Endothelial cell of umbilical vein (primary cell): Measurements from ENCODE around the gene C19orf25.

ENCODE experiments used
- FOS ChIP-seq: IDR thresholded peaks from 2 replicates; pipeline ENCODE4 v1.6.1; 2011; ENCODE audit warnings: mild to moderate bottlenecking, low read length, moderate library complexity, borderline replicate concordance; ENCODE audit not compliant: insufficient read depth
- POLR2AphosphoS5 ChIP-seq: IDR thresholded peaks from 2 replicates; pipeline ENCODE4 v1.6.1; 2012; ENCODE audit warnings: low read depth, mild to moderate bottlenecking, control low read depth, low read length, moderate library complexity; ENCODE audit not compliant: insufficient read depth
- TF ChIP-seq, protein P1 (sequence below), 2 donors: IDR thresholded peaks; 1 replicate in 1 of 2; 2 replicates in 1 of 2; pipeline ENCODE4 v1.5.1; 2011; ENCODE audit warnings: low read length in 2 of 2, mild to moderate bottlenecking in 2 of 2, moderate library complexity in 2 of 2, control low read depth in 1 of 2, inconsistent platforms in 1 of 2, low read depth in 1 of 2; ENCODE audit not compliant: insufficient read depth in 1 of 2; ENCODE audit errors: extremely low read depth in 1 of 2

GRCh38 chr19:1472231-1473084 is 6.6 kb downstream of the C19orf25 start:
- TF ChIP-seq, protein P1, sequence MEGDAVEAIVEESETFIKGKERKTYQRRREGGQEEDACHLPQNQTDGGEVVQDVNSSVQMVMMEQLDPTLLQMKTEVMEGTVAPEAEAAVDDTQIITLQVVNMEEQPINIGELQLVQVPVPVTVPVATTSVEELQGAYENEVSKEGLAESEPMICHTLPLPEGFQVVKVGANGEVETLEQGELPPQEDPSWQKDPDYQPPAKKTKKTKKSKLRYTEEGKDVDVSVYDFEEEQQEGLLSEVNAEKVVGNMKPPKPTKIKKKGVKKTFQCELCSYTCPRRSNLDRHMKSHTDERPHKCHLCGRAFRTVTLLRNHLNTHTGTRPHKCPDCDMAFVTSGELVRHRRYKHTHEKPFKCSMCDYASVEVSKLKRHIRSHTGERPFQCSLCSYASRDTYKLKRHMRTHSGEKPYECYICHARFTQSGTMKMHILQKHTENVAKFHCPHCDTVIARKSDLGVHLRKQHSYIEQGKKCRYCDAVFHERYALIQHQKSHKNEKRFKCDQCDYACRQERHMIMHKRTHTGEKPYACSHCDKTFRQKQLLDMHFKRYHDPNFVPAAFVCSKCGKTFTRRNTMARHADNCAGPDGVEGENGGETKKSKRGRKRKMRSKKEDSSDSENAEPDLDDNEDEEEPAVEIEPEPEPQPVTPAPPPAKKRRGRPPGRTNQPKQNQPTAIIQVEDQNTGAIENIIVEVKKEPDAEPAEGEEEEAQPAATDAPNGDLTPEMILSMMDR (IDR thresholded peaks at IDR 0.05; ENCODE audit: extremely low read depth in 1 of 2, insufficient read depth in 1 of 2, low read depth in 1 of 2, low read length in 2 of 2), result no peak
- no peak for TF ChIP-seq POLR2AphosphoS5
- no peak for TF ChIP-seq FOS
